K562 (cell line): Measurements from ENCODE around the gene WIPF1. TPM values are rescaled to one million over a fixed set of nuclear protein-coding genes. Genes with fewer than 3 reads are reported as not detected.

Experiments
- ATAC-seq: fragments of 200-7000 bp; cut with Tn5 transposase; 3 replicates; pipeline ENCODE4 v1.9.1; 2020; ENCODE audit warnings: moderate library complexity
- BruUV-seq: library from RNA; stranded (reverse); fragments of 400-500 nt; replicated peaks from 2 replicates; lab custom pipeline; 2021; lab: Mats Ljungman, UMichigan
- CTCF ChIA-PET: fragments of 300-600 bp; formaldehyde crosslinking; extraction: SDS; loops from one replicate; lab custom pipeline; 2021; ENCODE audit warnings: low intra/inter-chr PET ratio; lab: Yijun Ruan, JAX
- POLR2A ChIA-PET: fragments of 300-600, 350-650 bp; sonication (Branson Sonifier 250); formaldehyde crosslinking; extraction: SDS; loops from one replicate; lab custom pipeline; 2021; ENCODE audit warnings: antibody characterized with exemption, inconsistent platforms; lab: Yijun Ruan, JAX
- DNase-seq, 4 experiments: peaks; one replicate each; pipeline versions ENCODE4 v3.0.0 to v3.0.0-alpha.2; 2011 to 2018; ENCODE audit warnings: low spot score in 3 of 4, mixed read lengths in 3 of 4; ENCODE audit errors: extremely low read depth in 1 of 4
- FAIRE-seq: peaks from 2 replicates; lab custom pipeline; 2011; peaks lifted over from hg19 to GRCh38; lab: Jason Lieb, UNC
- H2AFZ ChIP-seq: 2 replicates; pipeline ENCODE4 v1.6.0; 2011; ENCODE audit warnings: low read depth, low read length, control low read depth, inconsistent platforms
- H3K27ac ChIP-seq: fragments of 200-600 bp; 3 replicates; pipeline ENCODE4 v1.8.0; 2011; ENCODE audit warnings: low read depth, mild to moderate bottlenecking, control low read depth, inconsistent platforms, low read length, moderate library complexity, mixed read lengths; ENCODE audit errors: extremely low read depth
- H3K27me3 ChIP-seq, 2 experiments: fragments of 300-600 bp in 1 of 2; 2 replicates in 1 of 2; 3 replicates in 1 of 2; pipeline versions ENCODE4 v1.6.0 to v1.8.0; 2011; ENCODE audit warnings: inconsistent platforms in 2 of 2, low read length in 2 of 2, mild to moderate bottlenecking in 1 of 2, mixed read lengths in 1 of 2, moderate library complexity in 1 of 2; ENCODE audit not compliant: control insufficient read depth in 2 of 2, insufficient read depth in 2 of 2
- H3K36me3 ChIP-seq: fragments of 300-600 bp; 3 replicates; pipeline ENCODE4 v1.8.0; 2011; ENCODE audit warnings: mild to moderate bottlenecking, low read length, inconsistent platforms; ENCODE audit not compliant: control insufficient read depth, insufficient read depth
- H3K4me1 ChIP-seq, 2 experiments: fragments of 200-600 bp in 1 of 2; replicated peaks in 1 of 2; 2 replicates in 1 of 2; 3 replicates in 1 of 2; pipeline versions ENCODE4 v1.5.1 to v1.8.0; 2011; ENCODE audit warnings: inconsistent platforms in 2 of 2, low read length in 2 of 2, mild to moderate bottlenecking in 1 of 2, mixed read lengths in 1 of 2, moderate library complexity in 1 of 2; ENCODE audit not compliant: control insufficient read depth in 2 of 2, insufficient read depth in 2 of 2
- H3K4me2 ChIP-seq: 2 replicates; pipeline ENCODE4 v1.6.1; 2011; ENCODE audit warnings: low read length, control low read depth, inconsistent platforms, mixed read lengths; ENCODE audit not compliant: insufficient read depth
- H3K4me3 ChIP-seq: fragments of 200-600 bp; sonication (generic), shearing (Covaris generic); 2 replicates; pipeline ENCODE4 v1.5.1; 2016; ENCODE audit warnings: control low read depth, inconsistent platforms
- H3K79me2 ChIP-seq: fragments of 200-600 bp; 3 replicates; pipeline ENCODE4 v1.8.0; 2011; ENCODE audit warnings: low read length, inconsistent platforms; ENCODE audit not compliant: control insufficient read depth, insufficient read depth
- H3K9ac ChIP-seq, 2 experiments: 2 replicates each; pipeline versions ENCODE4 v1.6.0 to v1.6.1; 2011; ENCODE audit warnings: low read depth in 2 of 2, low read length in 2 of 2, control low read depth in 1 of 2, inconsistent platforms in 1 of 2, mild to moderate bottlenecking in 1 of 2, mixed read lengths in 1 of 2; ENCODE audit not compliant: insufficient read depth in 1 of 2
- H3K9me1 ChIP-seq: one replicate; pipeline ENCODE4 v1.6.0; 2011; ENCODE audit warnings: inconsistent platforms, mild to moderate bottlenecking, low read length, moderate library complexity; ENCODE audit not compliant: control insufficient read depth, insufficient read depth
- H3K9me3 ChIP-seq: replicated peaks from 2 replicates; pipeline ENCODE4 v1.5.1; 2011; ENCODE audit warnings: low read depth, low read length, inconsistent platforms; ENCODE audit not compliant: control insufficient read depth, insufficient read depth
- H4K20me1 ChIP-seq: replicated peaks from 2 replicates; pipeline ENCODE4 v1.6.1; 2011; ENCODE audit warnings: low read length, inconsistent platforms, mixed read lengths; ENCODE audit not compliant: control insufficient read depth, insufficient read depth
- CEBPG ChIP-seq, 3 experiments: fragments of 200-800 bp in 1 of 3; sonication (Bioruptor generic) in 1 of 3; sonication (generic) in 1 of 3; formaldehyde crosslinking in 1 of 3; IDR thresholded peaks in 2 of 3; conservative IDR thresholded peaks in 1 of 3; 2 replicates each; pipeline versions ENCODE4 v1.6.1 to v1.8.0; 2016 to 2022; ENCODE audit warnings: missing compliant biosample characterization in 2 of 3, missing genetic modification characterization in 2 of 3, mild to moderate bottlenecking in 1 of 3, missing genetic modification reagents in 1 of 3
- ETV1 ChIP-seq: fragments of 450-650 bp; conservative IDR thresholded peaks from 2 replicates; pipeline ENCODE4 v1.6.1; 2016; ENCODE audit warnings: missing genetic modification characterization, control low read depth, low read depth, missing compliant biosample characterization
- FOXM1 ChIP-seq, 2 experiments: fragments of 450-650 bp in 1 of 2; sonication (generic) in 1 of 2; formaldehyde crosslinking in 1 of 2; IDR thresholded peaks; 2 replicates each; pipeline versions ENCODE4 v1.6.1 to v1.9.0; 2017 to 2022; ENCODE audit warnings: low read depth in 2 of 2, mild to moderate bottlenecking in 2 of 2, missing genetic modification reagents in 1 of 2, moderate library complexity in 1 of 2
- FOXP1 ChIP-seq: sonication (generic); formaldehyde crosslinking; IDR thresholded peaks from 2 replicates; pipeline ENCODE4 v1.8.0; 2022; ENCODE audit warnings: mild to moderate bottlenecking, missing genetic modification reagents
- HDAC2 ChIP-seq: fragments of 450-650 bp; IDR thresholded peaks from 2 replicates; pipeline ENCODE4 v1.6.1; 2016; ENCODE audit warnings: mild to moderate bottlenecking
- JUNB ChIP-seq: fragments of 450-650 bp; formaldehyde crosslinking; conservative IDR thresholded peaks from 2 replicates; pipeline ENCODE4 v1.4.0; 2020; ENCODE audit warnings: mild to moderate bottlenecking
- MYBL2 ChIP-seq, 2 experiments: fragments of 450-650 bp in 1 of 2; sonication (generic) in 1 of 2; formaldehyde crosslinking in 1 of 2; IDR thresholded peaks; 2 replicates each; pipeline versions ENCODE4 v1.6.1 to v1.8.1; 2017 to 2022; ENCODE audit warnings: borderline replicate concordance in 1 of 2, inconsistent platforms in 1 of 2, low read depth in 1 of 2, mild to moderate bottlenecking in 1 of 2, missing genetic modification reagents in 1 of 2, moderate library complexity in 1 of 2
- MYC ChIP-seq, 2 experiments: fragments of 250-450 bp in 1 of 2; sonication (Bioruptor Pico) in 1 of 2; IDR thresholded peaks; 2 replicates each; pipeline versions ENCODE4 v1.5.1 to v1.6.1; 2012 to 2021; ENCODE audit warnings: low read depth in 2 of 2, borderline replicate concordance in 1 of 2, improper control_type of control experiment in 1 of 2, low read length in 1 of 2, mild to moderate bottlenecking in 1 of 2, moderate library complexity in 1 of 2
- PHF21A ChIP-seq: fragments of 450-650 bp; IDR thresholded peaks from 2 replicates; pipeline ENCODE4 v1.6.1; 2017; ENCODE audit warnings: low read depth, borderline replicate concordance
- PML ChIP-seq: IDR thresholded peaks from 2 replicates; pipeline ENCODE4 v1.6.1; 2012; ENCODE audit warnings: low read length, inconsistent platforms
- POLR2AphosphoS5 ChIP-seq: IDR thresholded peaks from 2 replicates; pipeline ENCODE4 v1.6.1; 2011; ENCODE audit warnings: mild to moderate bottlenecking, low read depth, low read length, moderate library complexity; ENCODE audit not compliant: control insufficient read depth, insufficient read depth
- SP1 ChIP-seq: sonication (generic); formaldehyde crosslinking; IDR thresholded peaks from 2 replicates; pipeline ENCODE4 v1.8.1; 2022; ENCODE audit warnings: mild to moderate bottlenecking, missing genetic modification reagents
- ZKSCAN3 ChIP-seq: fragments of 250-450 bp; sonication (Bioruptor Pico); IDR thresholded peaks from 2 replicates; pipeline ENCODE4 v1.4.0; 2020
- ZNF507 ChIP-seq: conservative IDR thresholded peaks from 2 replicates; pipeline ENCODE4 v1.6.1; 2017; ENCODE audit warnings: missing genetic modification characterization, missing compliant biosample characterization
- ZNF764 ChIP-seq: fragments of 250-450 bp; sonication (Bioruptor Pico); IDR thresholded peaks from 2 replicates; pipeline ENCODE4 v1.4.0; 2020; ENCODE audit warnings: low read depth, mild to moderate bottlenecking, moderate library complexity
- ZSCAN32 ChIP-seq: fragments of 450-650 bp; formaldehyde crosslinking; IDR thresholded peaks from 2 replicates; pipeline ENCODE4 v1.4.0; 2020; ENCODE audit warnings: mild to moderate bottlenecking, moderate library complexity
- WGBS: fragments of 100-300 bp; shearing (Covaris generic); methylation state at CpG from one replicate; pipeline ENCODE4 v1.1.6; 2016; ENCODE audit warnings: low coverage, mixed read lengths; ENCODE audit not compliant: insufficient coverage; ENCODE audit errors: missing lambda C conversion rate; 5-methylcytosine and 5-hydroxymethylcytosine counted together
- in situ Hi-C: fragments of 300-500 bp; cut with MboI; formaldehyde crosslinking; loops from 4 replicates; pipeline ENCODE4 v1.15.0; 2018; ENCODE audit warnings: inconsistent platforms, mixed read lengths
- intact Hi-C: fragments of 100-400 bp; cut with micrococcal nuclease; formaldehyde crosslinking; loops from 2 replicates; pipeline ENCODE4 v1.14.2; 2022
- polyA plus RNA-seq, 8 experiments: library from polyadenylated mRNA; depleted of rRNA in 4 of 8; stranded (reverse) in 5 of 8; unstranded in 3 of 8; fragments of >200 nt; fragmentation: Nextera tagmentation in 2 of 8; fragmentation: Illumina TruSeq in 1 of 8; extraction: Ambion mirVana in 2 of 8; extraction: Trizol in 1 of 8; gene quantifications; 2 replicates each; pipeline versions ENCODE4 v1.2.1 to v1.2.3, GENCODE V29; 2011 to 2014; ENCODE audit warnings: inconsistent platforms in 1 of 8, missing spikeins in 1 of 8
- total RNA-seq, 7 experiments: library from RNA; depleted of rRNA in 6 of 7; stranded (reverse); fragments of >200 nt in 6 of 7; fragmentation: Illumina TruSeq in 2 of 7; extraction: Trizol in 2 of 7; gene quantifications; 2 replicates each; pipeline versions ENCODE4 v1.2.1 to v1.2.3, GENCODE V29; 2011 to 2021; ENCODE audit warnings: low replicate concordance in 1 of 7
- TF ChIP-seq, protein P1 (sequence below), 2 experiments: IDR thresholded peaks; 2 replicates each; pipeline ENCODE4 v1.6.1; 2012; ENCODE audit warnings: improper control_type of control experiment in 2 of 2, low read depth in 2 of 2, low read length in 2 of 2, borderline replicate concordance in 1 of 2

The WIPF1 gene
- total and polyA plus RNA-seq, 9 of the 15 experiments (the other 6 are each of a cell fraction or from before 2014, with no cell fraction given) = 0.54 to 4.9 (median 2.4) TPM

DNA sequence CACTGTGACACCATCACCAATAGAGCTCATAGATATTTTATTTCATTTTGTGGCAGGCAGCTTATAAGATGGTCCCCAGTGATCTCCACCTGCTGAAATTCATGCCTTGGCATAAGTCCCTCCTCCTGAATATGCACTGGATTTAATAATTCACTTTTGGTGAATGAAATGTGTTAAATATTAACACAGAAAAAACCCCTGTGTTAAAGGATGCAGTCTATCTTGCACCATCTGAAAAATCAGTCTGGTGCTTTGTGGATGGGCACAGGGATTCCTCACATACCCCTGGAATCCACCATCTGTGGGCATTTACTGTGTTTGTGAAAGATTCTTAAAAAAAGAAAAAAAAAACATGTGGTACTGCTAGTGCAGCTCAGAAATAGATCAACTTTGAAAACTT, 26.1 kb upstream of the WIPF1 start (continued):
- TF ChIP-seq, protein P1, sequence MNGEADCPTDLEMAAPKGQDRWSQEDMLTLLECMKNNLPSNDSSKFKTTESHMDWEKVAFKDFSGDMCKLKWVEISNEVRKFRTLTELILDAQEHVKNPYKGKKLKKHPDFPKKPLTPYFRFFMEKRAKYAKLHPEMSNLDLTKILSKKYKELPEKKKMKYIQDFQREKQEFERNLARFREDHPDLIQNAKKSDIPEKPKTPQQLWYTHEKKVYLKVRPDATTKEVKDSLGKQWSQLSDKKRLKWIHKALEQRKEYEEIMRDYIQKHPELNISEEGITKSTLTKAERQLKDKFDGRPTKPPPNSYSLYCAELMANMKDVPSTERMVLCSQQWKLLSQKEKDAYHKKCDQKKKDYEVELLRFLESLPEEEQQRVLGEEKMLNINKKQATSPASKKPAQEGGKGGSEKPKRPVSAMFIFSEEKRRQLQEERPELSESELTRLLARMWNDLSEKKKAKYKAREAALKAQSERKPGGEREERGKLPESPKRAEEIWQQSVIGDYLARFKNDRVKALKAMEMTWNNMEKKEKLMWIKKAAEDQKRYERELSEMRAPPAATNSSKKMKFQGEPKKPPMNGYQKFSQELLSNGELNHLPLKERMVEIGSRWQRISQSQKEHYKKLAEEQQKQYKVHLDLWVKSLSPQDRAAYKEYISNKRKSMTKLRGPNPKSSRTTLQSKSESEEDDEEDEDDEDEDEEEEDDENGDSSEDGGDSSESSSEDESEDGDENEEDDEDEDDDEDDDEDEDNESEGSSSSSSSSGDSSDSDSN (IDR thresholded peaks at IDR 0.05; ENCODE audit: borderline replicate concordance in 1 of 2, low read depth in 2 of 2, low read length in 2 of 2) = no peak
- no peak for TF ChIP-seq PML
- no peak for TF ChIP-seq MYC (IDR thresholded peaks at IDR 0.05; ENCODE audit: low read depth, low read length)
- no peak for TF ChIP-seq MYC (CRISPR knock-in tag; IDR thresholded peaks at IDR 0.05; ENCODE audit: borderline replicate concordance, low read depth)
- no peak for TF ChIP-seq JUNB (CRISPR knock-in tag)
- TF ChIP-seq HDAC2 = no peak

DNA sequence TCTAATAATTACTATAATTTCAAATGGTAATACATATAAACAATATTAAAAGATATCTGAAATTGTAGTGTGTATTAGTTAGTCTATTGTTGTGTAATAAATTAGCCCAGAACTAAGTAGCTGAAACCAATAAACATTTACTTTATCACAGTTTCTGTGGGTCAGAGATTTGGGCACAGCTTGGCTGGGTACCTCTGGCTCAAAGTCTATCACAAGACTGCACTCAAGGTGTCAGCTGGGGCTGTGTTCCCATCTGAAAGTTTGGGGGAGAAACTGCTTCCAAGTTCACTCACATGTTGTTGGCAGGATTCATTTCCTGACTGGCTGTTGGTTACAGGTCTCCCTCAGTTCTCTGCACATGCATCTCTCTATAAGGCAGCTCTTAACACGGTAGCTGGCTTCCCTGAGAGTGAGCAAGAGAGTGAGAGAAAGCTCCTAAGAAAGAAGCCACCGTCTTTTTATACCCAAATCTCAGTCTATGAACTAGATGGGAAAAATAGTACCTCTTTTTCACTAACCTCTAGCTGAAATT, 25.6 kb upstream of the WIPF1 start:
- no peaks in the 10 kb centered on the region for H3K4me1 ChIP-seq
- no peak overlapping the region for H3K27ac ChIP-seq
- no peak for ATAC-seq
- H3K9me3 ChIP-seq = no peaks in the 10 kb centered on the region
- no peak overlapping the region for H3K4me3 ChIP-seq
- POLR2A ChIA-PET = interaction anchor here (0.7 to 1.5 kb wide), 4 partner anchors 10 to 13 kb away, joined by 3 to 5 read pairs (median 4); no protein-coding TSS in a partner anchor
- H3K9ac ChIP-seq = no peak overlapping the region
- H4K20me1 ChIP-seq = no peaks in the 10 kb centered on the region
- 6% methylated on average over 2 of the region's 2 CpGs for WGBS
- FAIRE-seq = no peak
- no peaks in the 10 kb centered on the region; a peak in 2 of 5 replicates for H3K27me3 ChIP-seq
- no peak overlapping the region for H2AFZ ChIP-seq
- BruUV-seq = no TSS peak
- H3K36me3 ChIP-seq = no peaks in the 10 kb centered on the region
- H3K4me2 ChIP-seq = no peak overlapping the region
- in situ Hi-C loops = no loop called here
- intact Hi-C loops = no loop called here
- H3K9me1 ChIP-seq = peaks cover 2% of the 10 kb centered on the region
- H3K79me2 ChIP-seq = no peaks in the 10 kb centered on the region
- DNase-seq = no peak
- CTCF ChIA-PET = no interaction called here
- TF ChIP-seq ETV1 (tag) (no peak), POLR2AphosphoS5 (no peak), ZNF764 (CRISPR knock-in tag) (no peak), CEBPG (CRISPR knock-in tag; IDR thresholded peaks at IDR 0.05) (no peak), CEBPG (tag; conservative IDR thresholded peaks at IDR 0.05 in 1 of 2, IDR thresholded peaks at IDR 0.05 in 1 of 2) (no peak), PHF21A (no peak), FOXP1 (no peak), MYBL2 (IDR thresholded peaks at IDR 0.05; ENCODE audit: low read depth) (no peak), MYBL2 (CRISPR knock-in tag; IDR thresholded peaks at IDR 0.05; ENCODE audit: borderline replicate concordance) (no peak), ZSCAN32 (CRISPR knock-in tag) (no peak), FOXM1 (IDR thresholded peaks at IDR 0.05; ENCODE audit: low read depth) (no peak), FOXM1 (CRISPR knock-in tag; IDR thresholded peaks at IDR 0.05; ENCODE audit: low read depth) (no peak), ZNF507 (tag) (no peak), ZKSCAN3 (CRISPR knock-in tag) (no peak), SP1 (CRISPR knock-in tag) (no peak)
- TF ChIP-seq, all 486 proteins: peak for 0
